ENCODE measurements around the gene SORCS1.

GRCh38 chr10:106859892-106860652 lies 304.4 kb downstream of the SORCS1 start:
- no peak for TF ChIP-seq CTCF (IDR thresholded peaks at IDR 0.05)
- no peak for TF ChIP-seq POLR2A (IDR thresholded peaks at IDR 0.05; ENCODE audit: low read depth)
- TF ChIP-seq POLR2AphosphoS5 (IDR thresholded peaks at IDR 0.05), result no peak
- TF ChIP-seq EP300 (IDR thresholded peaks at IDR 0.05), result no peak

Data from esophagus muscularis mucosa (tissue), 4 donors.